Parathyroid adenoma (tissue), 2 donors: ENCODE results near the gene GRAMD2A.
A peak's percentile ranks its signal among the peaks of the same experiment; 100 is the strongest.

Experiments
- H2AFZ ChIP-seq: fragments of 300-600 bp; sonication (generic); one replicate; pipeline ENCODE4 v1.7.0; 2017; ENCODE audit warnings: antibody characterized with exemption, mild to moderate bottlenecking
- H3K27ac ChIP-seq: fragments of 300-600 bp; sonication (generic); one replicate; pipeline ENCODE4 v1.7.0; 2017
- H3K27me3 ChIP-seq: fragments of 300-600 bp; sonication (generic); one replicate; pipeline ENCODE4 v1.7.0; 2017; ENCODE audit warnings: low read length; ENCODE audit not compliant: control insufficient read depth, insufficient read depth
- H3K36me3 ChIP-seq: fragments of 300-600 bp; sonication (generic); one replicate; pipeline ENCODE4 v1.7.0; 2017; ENCODE audit warnings: low read length; ENCODE audit not compliant: control insufficient read depth, insufficient read depth
- H3K4me1 ChIP-seq: fragments of 300-600 bp; sonication (generic); one replicate; pipeline ENCODE4 v1.7.0; 2017; ENCODE audit warnings: control low read depth
- H3K4me2 ChIP-seq: fragments of 300-600 bp; sonication (generic); one replicate; pipeline ENCODE4 v1.7.0; 2017; ENCODE audit warnings: low read length
- H3K4me3 ChIP-seq: fragments of 300-600 bp; sonication (generic); one replicate; pipeline ENCODE4 v1.7.0; 2017; ENCODE audit warnings: low read depth, low read length
- H3K79me2 ChIP-seq: fragments of 300-600 bp; sonication (generic); one replicate; pipeline ENCODE4 v1.7.0; 2017; ENCODE audit warnings: control low read depth
- H3K9ac ChIP-seq: fragments of 300-600 bp; sonication (generic); one replicate; pipeline ENCODE4 v1.7.0; 2017; ENCODE audit warnings: mild to moderate bottlenecking
- H3K9me3 ChIP-seq: fragments of 300-600 bp; sonication (generic); one replicate; pipeline ENCODE4 v1.7.0; 2017; ENCODE audit warnings: low read length; ENCODE audit not compliant: control insufficient read depth
- TF ChIP-seq, protein P1 (sequence below): fragments of 300-600 bp; sonication (generic); IDR thresholded peaks from one replicate; pipeline ENCODE4 v1.7.0; 2017; ENCODE audit warnings: antibody characterized with exemption, mild to moderate bottlenecking
- donor health status: primary hyperparathyroidism.

The GRAMD2A gene

DNA sequence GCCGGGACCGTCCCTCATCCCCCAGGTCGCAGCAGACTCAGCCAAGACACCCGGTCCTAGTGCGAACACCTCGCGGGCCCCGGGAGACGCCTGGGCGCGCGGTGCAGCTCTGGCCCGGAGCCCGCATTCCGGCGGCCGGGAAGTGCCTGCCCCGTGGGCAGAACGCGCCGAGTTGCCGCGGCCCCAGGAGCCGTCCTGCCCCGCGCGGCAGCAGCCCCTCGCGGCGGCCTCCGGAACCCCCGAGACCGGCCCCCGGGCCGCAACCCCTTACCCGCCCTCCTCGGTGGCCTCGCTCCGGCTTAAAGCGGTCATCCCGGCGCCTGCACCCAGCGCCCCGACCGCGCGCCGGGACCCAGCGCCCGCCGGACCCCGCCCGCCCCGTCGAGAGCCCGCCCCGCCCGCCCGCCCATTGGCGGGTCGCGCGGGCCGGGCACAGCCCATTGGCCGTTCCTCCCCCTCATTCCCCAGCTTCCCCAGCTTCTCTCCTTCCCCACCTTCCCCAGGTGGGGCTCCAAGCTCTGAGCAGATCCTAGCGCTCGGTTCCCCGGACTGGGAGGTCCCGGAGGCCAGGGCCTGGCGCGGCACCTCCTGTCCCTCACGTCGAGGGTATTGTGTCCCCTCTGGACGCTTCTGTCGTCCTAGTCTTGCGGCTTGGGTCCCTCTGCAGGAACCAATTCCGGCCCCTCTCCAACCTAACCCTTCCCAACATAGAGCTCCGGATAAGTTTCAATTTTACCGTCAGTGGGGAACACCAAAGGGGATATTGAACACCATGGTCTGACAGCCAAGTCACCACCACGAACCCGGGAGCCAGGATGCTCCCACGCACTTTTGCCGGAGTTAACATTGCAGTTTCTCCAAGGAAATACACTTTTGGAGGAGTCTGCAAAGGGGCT lies at the start of gene GRAMD2A:
Gene GRAMD2A, minus strand, starts transcription at position 328 of the 896 bp plus-strand sequence.
- TF ChIP-seq, protein P1, sequence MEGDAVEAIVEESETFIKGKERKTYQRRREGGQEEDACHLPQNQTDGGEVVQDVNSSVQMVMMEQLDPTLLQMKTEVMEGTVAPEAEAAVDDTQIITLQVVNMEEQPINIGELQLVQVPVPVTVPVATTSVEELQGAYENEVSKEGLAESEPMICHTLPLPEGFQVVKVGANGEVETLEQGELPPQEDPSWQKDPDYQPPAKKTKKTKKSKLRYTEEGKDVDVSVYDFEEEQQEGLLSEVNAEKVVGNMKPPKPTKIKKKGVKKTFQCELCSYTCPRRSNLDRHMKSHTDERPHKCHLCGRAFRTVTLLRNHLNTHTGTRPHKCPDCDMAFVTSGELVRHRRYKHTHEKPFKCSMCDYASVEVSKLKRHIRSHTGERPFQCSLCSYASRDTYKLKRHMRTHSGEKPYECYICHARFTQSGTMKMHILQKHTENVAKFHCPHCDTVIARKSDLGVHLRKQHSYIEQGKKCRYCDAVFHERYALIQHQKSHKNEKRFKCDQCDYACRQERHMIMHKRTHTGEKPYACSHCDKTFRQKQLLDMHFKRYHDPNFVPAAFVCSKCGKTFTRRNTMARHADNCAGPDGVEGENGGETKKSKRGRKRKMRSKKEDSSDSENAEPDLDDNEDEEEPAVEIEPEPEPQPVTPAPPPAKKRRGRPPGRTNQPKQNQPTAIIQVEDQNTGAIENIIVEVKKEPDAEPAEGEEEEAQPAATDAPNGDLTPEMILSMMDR = no peak
- no peak within 1 kb of the TSS for H3K4me3 ChIP-seq
- peak within 1 kb of the TSS; percentile 70 for H2AFZ ChIP-seq
- H3K4me1 ChIP-seq = no peaks in the 10 kb centered on the region
- H3K9ac ChIP-seq = no peak within 1 kb of the TSS
- H3K4me2 ChIP-seq = no peak within 1 kb of the TSS
- no peaks in the 10 kb centered on the region for H3K9me3 ChIP-seq
- H3K27ac ChIP-seq = no peak within 1 kb of the TSS
- no peaks in the 10 kb centered on the region for H3K36me3 ChIP-seq
- H3K27me3 ChIP-seq = no peaks in the 10 kb centered on the region
- no peaks in the 10 kb centered on the region for H3K79me2 ChIP-seq

DNA sequence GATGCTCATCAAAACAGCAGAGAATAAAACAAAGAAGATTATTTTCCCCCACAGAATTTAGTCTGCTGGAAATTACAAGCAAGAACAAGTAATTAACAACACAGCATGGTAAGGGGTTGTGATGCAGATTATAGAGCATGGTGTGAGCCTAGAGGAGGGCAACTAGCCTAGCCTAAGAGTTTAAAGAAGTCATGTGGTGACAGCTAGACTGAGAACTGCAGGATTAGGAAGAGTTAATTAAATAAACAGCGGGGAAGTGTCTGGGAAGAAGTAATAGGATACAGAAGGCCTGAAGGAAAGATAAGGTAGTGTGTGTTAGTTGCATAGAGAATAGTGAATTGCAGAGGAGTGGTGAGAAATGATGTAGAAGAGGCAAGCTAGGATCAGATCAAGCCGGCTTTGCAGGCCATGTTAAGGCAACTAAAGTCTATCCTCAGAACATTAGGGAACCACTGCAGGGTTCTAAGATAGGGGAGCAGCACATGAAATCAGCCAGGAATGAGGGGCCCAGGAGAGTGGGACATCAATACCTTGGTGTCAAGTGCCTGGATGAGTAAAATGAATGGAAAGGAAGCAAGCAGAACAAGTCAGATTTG lies 45.3 kb upstream of the GRAMD2A start:
- Histone ChIP-seq H3K27me3 (no peaks in the 10 kb centered on the region), H3K79me2 (no peaks in the 10 kb centered on the region), H3K4me2 (no peak overlapping the region), H2AFZ (no peak overlapping the region), H3K4me3 (no peak overlapping the region), H3K36me3 (no peaks in the 10 kb centered on the region), H3K9me3 (no peaks in the 10 kb centered on the region), H3K27ac (no peak overlapping the region), H3K9ac (no peak overlapping the region), H3K4me1 (no peaks in the 10 kb centered on the region)
- TF ChIP-seq, protein P1 = no peak

DNA sequence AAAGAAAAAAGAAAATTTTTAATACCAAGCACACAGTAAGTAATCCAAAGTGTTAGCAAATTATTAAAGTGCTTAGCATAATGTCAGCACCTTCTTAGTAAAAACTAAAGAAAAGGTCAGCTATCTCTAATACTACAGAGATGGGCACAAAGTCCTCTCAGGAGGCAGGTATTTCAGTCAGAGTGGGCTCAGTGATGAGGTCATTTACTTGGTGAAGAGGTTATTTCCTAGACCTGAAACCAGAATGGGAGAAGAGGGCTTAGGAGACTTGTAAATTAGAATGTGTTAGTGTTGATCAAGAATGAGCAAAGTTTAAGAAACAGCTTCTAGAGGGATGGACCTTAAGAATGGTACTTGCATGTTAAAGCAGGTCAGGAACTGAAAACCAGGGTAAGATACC lies 42.1 kb upstream of the GRAMD2A start:
- no peaks in the 10 kb centered on the region for H3K9me3 ChIP-seq
- no peaks in the 10 kb centered on the region for H3K79me2 ChIP-seq
- H3K36me3 ChIP-seq = no peaks in the 10 kb centered on the region
- no peak overlapping the region for H3K27ac ChIP-seq
- H3K4me3 ChIP-seq = no peak overlapping the region
- H3K27me3 ChIP-seq = no peaks in the 10 kb centered on the region
- H3K4me2 ChIP-seq = no peak overlapping the region
- no peak overlapping the region for H2AFZ ChIP-seq
- H3K9ac ChIP-seq = no peak overlapping the region
- TF ChIP-seq, protein P1 = no peak
- no peaks in the 10 kb centered on the region for H3K4me1 ChIP-seq

DNA sequence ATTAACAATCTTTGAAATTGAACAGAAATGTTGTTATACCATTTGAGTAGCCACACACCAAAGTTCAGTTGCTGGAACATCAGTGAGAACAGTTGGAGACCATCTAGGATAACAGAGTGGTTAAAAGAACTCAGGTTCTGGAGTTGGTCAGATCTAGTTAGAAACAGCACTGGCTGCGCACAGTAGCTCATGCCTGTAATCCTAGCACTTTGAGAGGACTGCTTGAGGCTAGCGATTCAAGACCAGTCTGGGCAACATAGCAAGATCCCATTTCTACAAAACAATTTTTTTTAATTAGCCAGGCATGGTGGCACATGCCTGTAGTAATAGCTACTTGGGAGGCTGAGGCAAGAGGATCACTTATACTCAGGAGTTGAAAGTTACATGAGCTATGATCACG lies 41.0 kb upstream of the GRAMD2A start:
- H3K9ac ChIP-seq = no peak overlapping the region
- no peaks in the 10 kb centered on the region for H3K36me3 ChIP-seq
- no peaks in the 10 kb centered on the region for H3K4me1 ChIP-seq
- no peaks in the 10 kb centered on the region for H3K27me3 ChIP-seq
- TF ChIP-seq, protein P1 = no peak
- no peaks in the 10 kb centered on the region for H3K79me2 ChIP-seq
- H3K9me3 ChIP-seq = no peaks in the 10 kb centered on the region
- no peak overlapping the region for H2AFZ ChIP-seq
- no peak overlapping the region for H3K4me3 ChIP-seq
- no peak overlapping the region for H3K27ac ChIP-seq
- H3K4me2 ChIP-seq = no peak overlapping the region
